OCI-LY7 (cell line): Measurements from ENCODE around the gene CLEC6A.

Experiments used
- CTCF ChIP-seq: fragments of 200-600 bp; sonication (generic); conservative IDR thresholded peaks from 2 replicates; pipeline ENCODE4 v1.5.1; 2014; ENCODE audit warnings: mild to moderate bottlenecking, antibody characterized with exemption, low read length, moderate library complexity, mixed read lengths
- EZH2phosphoT487 ChIP-seq: fragments of 200-600 bp; sonication (generic); IDR thresholded peaks from 2 replicates; pipeline ENCODE4 v1.6.1; 2018; ENCODE audit warnings: low read depth, borderline replicate concordance, mild to moderate bottlenecking, mixed run types, antibody characterized with exemption, low read length, moderate library complexity, mixed read lengths

GRCh38 chr12:8452036-8452435, 3.7 kb upstream of the CLEC6A start:
- no peak for TF ChIP-seq CTCF
- TF ChIP-seq EZH2phosphoT487 = no peak
